ENCODE measurements around the gene SMIM28. TPM values are rescaled to one million over a fixed set of nuclear protein-coding genes. Genes with fewer than 3 reads are reported as not detected.

Gene SMIM28
- total RNA-seq, 2 donors from 2014 or later, result not detected

GRCh38 chr6:138404666-138405337 lies 27.1 kb downstream of the SMIM28 start:
- H3K27ac ChIP-seq, result peak overlapping the region; percentile 94 to 96
- H3K4me1 ChIP-seq, result peaks cover 0 to 12% of the 10 kb centered on the region in 2 donors
- H3K36me3 ChIP-seq, result peaks cover 31% of the 10 kb centered on the region
- no peaks in the 10 kb centered on the region for H3K27me3 ChIP-seq
- TF ChIP-seq CTCF (IDR thresholded peaks at IDR 0.05), result no peak
- no peak for DNase-seq (ENCODE audit: low spot score)
- no peaks in the 10 kb centered on the region for H3K9me3 ChIP-seq
- peak overlapping the region; percentile 86 to 91 for H3K4me3 ChIP-seq

- Histone ChIP-seq H3K27me3 (no peaks in the 10 kb centered on the region), H3K4me3 (no peak overlapping the region), H3K9me3 (no peaks in the 10 kb centered on the region), H3K36me3 (peaks cover 36% of the 10 kb centered on the region), H3K4me1 (peaks cover 0 to 12% of the 10 kb centered on the region in 2 donors), H3K27ac (no peak overlapping the region)
- DNase-seq (ENCODE audit: low spot score), result no peak
- TF ChIP-seq CTCF (IDR thresholded peaks at IDR 0.05), result no peak
Observed at GRCh38 chr6:138405816-138406413, 28.2 kb downstream of the SMIM28 start.

GRCh38 chr6:138406443-138406842 lies 28.7 kb downstream of the SMIM28 start:
- H3K4me3 ChIP-seq, result no peak overlapping the region
- peaks cover 39% of the 10 kb centered on the region for H3K36me3 ChIP-seq
- H3K9me3 ChIP-seq, result no peaks in the 10 kb centered on the region
- TF ChIP-seq CTCF (IDR thresholded peaks at IDR 0.05), result no peak
- no peaks in the 10 kb centered on the region for H3K27me3 ChIP-seq
- no peak for DNase-seq (ENCODE audit: low spot score)
- H3K27ac ChIP-seq, result no peak overlapping the region
- peaks cover 0 to 12% of the 10 kb centered on the region in 2 donors for H3K4me1 ChIP-seq

- no peak overlapping the region for H3K4me3 ChIP-seq
- no peak for DNase-seq (ENCODE audit: low spot score)
- H3K36me3 ChIP-seq, result peaks cover 63% of the 10 kb centered on the region
- H3K27ac ChIP-seq, result no peak overlapping the region
- H3K27me3 ChIP-seq, result no peaks in the 10 kb centered on the region
- no peaks in the 10 kb centered on the region for H3K9me3 ChIP-seq
- peaks cover 0 to 4% of the 10 kb centered on the region in 2 donors for H3K4me1 ChIP-seq
- TF ChIP-seq CTCF (IDR thresholded peaks at IDR 0.05), result no peak
Observed at GRCh38 chr6:138410048-138410735, 32.5 kb downstream of the SMIM28 start.

GRCh38 chr6:138410972-138411880 lies 33.5 kb downstream of the SMIM28 start:
- Histone ChIP-seq H3K4me3 (no peak overlapping the region), H3K27ac (no peak overlapping the region), H3K36me3 (peaks cover 55% of the 10 kb centered on the region), H3K9me3 (no peaks in the 10 kb centered on the region), H3K4me1 (no peaks in the 10 kb centered on the region), H3K27me3 (no peaks in the 10 kb centered on the region)
- no peak for DNase-seq (ENCODE audit: low spot score)
- TF ChIP-seq CTCF (IDR thresholded peaks at IDR 0.05), result no peak
